Breast epithelium (tissue), 3 donors: Measurements from ENCODE around the gene RIPOR2.

Experiments
- CTCF ChIP-seq, 3 donors: fragments of 450-650 bp; IDR thresholded peaks; one replicate each; pipeline ENCODE4 v1.5.1; 2016 to 2017; ENCODE audit warnings: antibody characterized with exemption in 3 of 3, mild to moderate bottlenecking in 3 of 3, moderate library complexity in 3 of 3
- POLR2A ChIP-seq: fragments of 450-650 bp; IDR thresholded peaks from one replicate; pipeline ENCODE4 v1.6.1; 2016; ENCODE audit warnings: antibody characterized with exemption, mild to moderate bottlenecking, moderate library complexity
- POLR2AphosphoS5 ChIP-seq, 3 donors: sonication (generic); formaldehyde crosslinking; IDR thresholded peaks; one replicate each; pipeline ENCODE4 v1.6.1; 2017; ENCODE audit warnings: antibody characterized with exemption in 3 of 3

GRCh38 chr6:24947636-24948035, 11.9 kb upstream of the RIPOR2 start:
- TF ChIP-seq CTCF (IDR thresholded peaks at IDR 0.05) (no peak), POLR2AphosphoS5 (IDR thresholded peaks at IDR 0.05) (no peak), POLR2A (no peak)
